Subcutaneous abdominal adipose tissue (tissue), 5 donors: ENCODE data around the gene FUCA1.

Experiments
- H3K27ac ChIP-seq: one replicate; pipeline ENCODE4 v1.7.0; 2013; ENCODE audit warnings: low read depth, mild to moderate bottlenecking, inconsistent platforms, low read length, moderate library complexity
- H3K27me3 ChIP-seq, 5 donors: one replicate each; pipeline ENCODE4 v1.7.0; 2013; ENCODE audit warnings: low read length in 5 of 5, inconsistent platforms in 1 of 5; ENCODE audit not compliant: control insufficient read depth in 5 of 5, insufficient read depth in 4 of 5
- H3K36me3 ChIP-seq, 5 donors: one replicate each; pipeline ENCODE4 v1.7.0; 2013; ENCODE audit warnings: low read length in 5 of 5; ENCODE audit not compliant: control insufficient read depth in 5 of 5, insufficient read depth in 5 of 5
- H3K4me1 ChIP-seq, 5 donors: one replicate each; pipeline ENCODE4 v1.7.0; 2013; ENCODE audit warnings: low read length in 5 of 5, mild to moderate bottlenecking in 3 of 5, moderate library complexity in 1 of 5; ENCODE audit not compliant: control insufficient read depth in 5 of 5, insufficient read depth in 5 of 5
- H3K4me3 ChIP-seq, 5 donors: one replicate each; pipeline ENCODE4 v1.7.0; 2013; ENCODE audit warnings: low read length in 5 of 5, low read depth in 1 of 5
- H3K9ac ChIP-seq, 5 donors: one replicate each; pipeline ENCODE4 v1.7.0; 2013; ENCODE audit warnings: low read length in 5 of 5, mild to moderate bottlenecking in 4 of 5, moderate library complexity in 3 of 5
- H3K9me3 ChIP-seq, 5 donors: one replicate each; pipeline ENCODE4 v1.7.0; 2013; ENCODE audit warnings: low read length in 5 of 5; ENCODE audit not compliant: control insufficient read depth in 5 of 5
- donor health status: healthy.
- donor health status: healthy.
- donor health status: healthy.
- donor health status: healthy.
- donor health status: healthy.

Gene FUCA1

GRCh38 chr1:23825762-23826522, 42.1 kb downstream of the FUCA1 start:
- H3K36me3 ChIP-seq: no peaks in the 10 kb centered on the region
- peak overlapping the region; percentile 74 to 100 (median 98) for H3K4me3 ChIP-seq
- H3K9ac ChIP-seq: peak overlapping the region in 4 of 5 donors; percentile 28 to 100 (median 99)
- H3K27ac ChIP-seq: peak overlapping the region; percentile 92
- no peaks in the 10 kb centered on the region for H3K27me3 ChIP-seq
- no peaks in the 10 kb centered on the region for H3K9me3 ChIP-seq
- peaks cover 6 to 17% (median 13%) of the 10 kb centered on the region in 5 donors for H3K4me1 ChIP-seq

GRCh38 chr1:23825076-23825761, 42.9 kb downstream of the FUCA1 start, which contains the start of gene HMGCL:
HMGCL (minus strand) TSS chr1:23825429; CDS start chr1:23825415, 14 bp downstream.
- peak within 1 kb of the TSS; percentile 92 for H3K27ac ChIP-seq
- H3K27me3 ChIP-seq: no peaks in the 10 kb centered on the region
- peaks cover 6 to 17% (median 13%) of the 10 kb centered on the region in 5 donors for H3K4me1 ChIP-seq
- H3K9ac ChIP-seq: peak within 1 kb of the TSS; percentile 98 to 100 (median 99)
- H3K36me3 ChIP-seq: no peaks in the 10 kb centered on the region
- H3K9me3 ChIP-seq: no peaks in the 10 kb centered on the region
- peak within 1 kb of the TSS; percentile 95 to 100 (median 98) for H3K4me3 ChIP-seq

- Histone ChIP-seq H3K4me3 (peak overlapping the region; percentile 95 to 100 (median 98)), H3K27me3 (no peaks in the 10 kb centered on the region), H3K36me3 (peaks cover 0 to 3% (median 2%) of the 10 kb centered on the region in 5 donors)
Observed at GRCh38 chr1:23824711-23825075, 43.4 kb downstream of the FUCA1 start.

GRCh38 chr1:23823767-23824166, 44.3 kb downstream of the FUCA1 start:
- H3K9me3 ChIP-seq: no peaks in the 10 kb centered on the region
- peaks cover 6 to 17% (median 13%) of the 10 kb centered on the region in 5 donors for H3K4me1 ChIP-seq
- H3K9ac ChIP-seq: peak overlapping the region in 1 of 5 donors; percentile 2
- peak overlapping the region in 1 of 5 donors; percentile 98 for H3K4me3 ChIP-seq
- no peaks in the 10 kb centered on the region for H3K27me3 ChIP-seq
- H3K27ac ChIP-seq: no peak overlapping the region
- H3K36me3 ChIP-seq: peaks cover 0 to 9% (median 5%) of the 10 kb centered on the region in 5 donors

More at GRCh38 chr1:23824711-23825075, 43.4 kb downstream of the FUCA1 start:
- H3K9me3 ChIP-seq: no peaks in the 10 kb centered on the region
- H3K9ac ChIP-seq: peak overlapping the region; percentile 98 to 100 (median 99)
- peak overlapping the region; percentile 92 for H3K27ac ChIP-seq
- H3K4me1 ChIP-seq: peaks cover 6 to 17% (median 13%) of the 10 kb centered on the region in 5 donors

GRCh38 chr1:23817633-23818032, 50.5 kb downstream of the FUCA1 start:
- Histone ChIP-seq H3K9ac (no peak overlapping the region), H3K27me3 (no peaks in the 10 kb centered on the region), H3K36me3 (peaks cover 12 to 62% (median 50%) of the 10 kb centered on the region in 5 donors), H3K9me3 (no peaks in the 10 kb centered on the region), H3K4me3 (no peak overlapping the region), H3K27ac (no peak overlapping the region), H3K4me1 (no peaks in the 10 kb centered on the region)

GRCh38 chr1:23816906-23817305, 51.2 kb downstream of the FUCA1 start:
- Histone ChIP-seq H3K27me3 (no peaks in the 10 kb centered on the region), H3K4me1 (no peaks in the 10 kb centered on the region), H3K9ac (no peak overlapping the region), H3K27ac (no peak overlapping the region), H3K36me3 (peaks cover 12 to 69% (median 58%) of the 10 kb centered on the region in 5 donors), H3K4me3 (no peak overlapping the region), H3K9me3 (no peaks in the 10 kb centered on the region)

GRCh38 chr1:23816361-23816760, 51.7 kb downstream of the FUCA1 start:
- Histone ChIP-seq H3K27ac (no peak overlapping the region), H3K27me3 (no peaks in the 10 kb centered on the region), H3K9ac (no peak overlapping the region), H3K4me1 (no peaks in the 10 kb centered on the region), H3K4me3 (no peak overlapping the region), H3K36me3 (peaks cover 12 to 74% (median 60%) of the 10 kb centered on the region in 5 donors), H3K9me3 (no peaks in the 10 kb centered on the region)

- Histone ChIP-seq H3K9me3 (no peaks in the 10 kb centered on the region), H3K4me1 (peaks cover 0 to 12% (median 0%) of the 10 kb centered on the region in 5 donors), H3K27ac (no peak overlapping the region), H3K27me3 (no peaks in the 10 kb centered on the region), H3K4me3 (no peak overlapping the region), H3K9ac (no peak overlapping the region), H3K36me3 (peaks cover 12 to 76% (median 55%) of the 10 kb centered on the region in 5 donors)
Observed at GRCh38 chr1:23814016-23814415, 54.1 kb downstream of the FUCA1 start.

- peaks cover 0 to 15% (median 8%) of the 10 kb centered on the region in 5 donors for H3K4me1 ChIP-seq
- peaks cover 0 to 69% (median 50%) of the 10 kb centered on the region in 5 donors for H3K36me3 ChIP-seq
- no peaks in the 10 kb centered on the region for H3K27me3 ChIP-seq
- H3K9me3 ChIP-seq: no peaks in the 10 kb centered on the region
- no peak overlapping the region for H3K27ac ChIP-seq
- no peak overlapping the region for H3K9ac ChIP-seq
- H3K4me3 ChIP-seq: no peak overlapping the region
Observed at GRCh38 chr1:23810818-23811540, 57.1 kb downstream of the FUCA1 start.
